GM12801 (cell line): ENCODE data around the gene FILIP1L.

ENCODE experiments used
- CTCF ChIP-seq: IDR thresholded peaks from one replicate; pipeline ENCODE4 v1.5.1; 2011; ENCODE audit warnings: control low read depth; ENCODE audit not compliant: insufficient read length; ENCODE audit errors: extremely low read depth

FILIP1L gene

GRCh38 chr3:99948467-99949089 lies 165.7 kb downstream of the FILIP1L start:
- TF ChIP-seq CTCF, result no peak

DNA sequence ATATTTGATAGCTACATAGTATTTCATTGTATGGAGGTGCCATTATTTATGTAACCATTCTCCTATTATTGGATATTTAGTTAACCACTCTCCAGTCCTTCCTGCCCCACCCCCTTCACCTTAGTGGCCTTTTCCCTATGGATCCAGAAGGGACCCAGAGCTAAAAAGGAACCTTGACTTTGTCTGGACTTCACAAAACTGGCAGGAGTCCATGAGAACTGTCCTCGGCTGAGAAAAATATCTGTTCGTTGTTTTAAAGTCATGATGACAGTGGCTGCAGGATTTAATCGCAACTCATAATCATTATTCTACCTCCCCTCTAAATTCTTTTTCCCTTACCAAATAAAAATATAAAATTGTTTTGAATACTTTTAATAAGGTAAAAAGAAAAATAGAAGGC lies 166.9 kb downstream of the FILIP1L start:
- TF ChIP-seq CTCF, result no peak

DNA sequence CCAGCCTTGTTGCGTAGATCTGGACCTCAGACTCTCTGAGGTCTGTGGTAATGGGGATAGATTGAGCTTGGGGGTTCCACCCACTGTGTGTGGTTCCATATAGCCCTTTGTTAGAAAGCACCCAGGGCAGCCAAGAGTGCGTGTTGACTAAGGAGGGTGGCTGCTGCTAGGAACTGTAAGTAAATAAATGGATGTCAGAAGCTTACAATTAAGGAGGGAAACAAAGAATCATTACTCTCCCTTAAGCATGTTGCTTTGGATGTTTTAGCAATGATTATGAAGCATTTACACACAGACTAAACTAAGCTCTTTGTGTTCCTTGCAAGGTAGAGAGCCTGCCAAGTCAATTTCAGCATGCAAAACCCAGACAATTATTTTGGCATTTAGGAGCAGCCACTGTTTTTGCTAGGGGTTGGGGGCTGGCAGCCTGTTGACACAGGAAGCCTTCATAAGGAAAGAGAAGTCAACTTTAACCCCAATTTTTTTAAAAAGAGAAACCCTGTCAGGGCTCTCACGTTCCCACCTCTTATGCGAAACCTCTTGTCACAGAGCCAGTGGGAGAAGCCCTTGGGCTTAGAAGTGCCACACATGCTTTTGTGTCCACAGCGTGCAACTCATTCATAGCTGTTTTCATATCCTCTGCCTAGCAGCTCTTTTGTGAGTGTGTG lies 168.8 kb downstream of the FILIP1L start:
- no peak for TF ChIP-seq CTCF

DNA sequence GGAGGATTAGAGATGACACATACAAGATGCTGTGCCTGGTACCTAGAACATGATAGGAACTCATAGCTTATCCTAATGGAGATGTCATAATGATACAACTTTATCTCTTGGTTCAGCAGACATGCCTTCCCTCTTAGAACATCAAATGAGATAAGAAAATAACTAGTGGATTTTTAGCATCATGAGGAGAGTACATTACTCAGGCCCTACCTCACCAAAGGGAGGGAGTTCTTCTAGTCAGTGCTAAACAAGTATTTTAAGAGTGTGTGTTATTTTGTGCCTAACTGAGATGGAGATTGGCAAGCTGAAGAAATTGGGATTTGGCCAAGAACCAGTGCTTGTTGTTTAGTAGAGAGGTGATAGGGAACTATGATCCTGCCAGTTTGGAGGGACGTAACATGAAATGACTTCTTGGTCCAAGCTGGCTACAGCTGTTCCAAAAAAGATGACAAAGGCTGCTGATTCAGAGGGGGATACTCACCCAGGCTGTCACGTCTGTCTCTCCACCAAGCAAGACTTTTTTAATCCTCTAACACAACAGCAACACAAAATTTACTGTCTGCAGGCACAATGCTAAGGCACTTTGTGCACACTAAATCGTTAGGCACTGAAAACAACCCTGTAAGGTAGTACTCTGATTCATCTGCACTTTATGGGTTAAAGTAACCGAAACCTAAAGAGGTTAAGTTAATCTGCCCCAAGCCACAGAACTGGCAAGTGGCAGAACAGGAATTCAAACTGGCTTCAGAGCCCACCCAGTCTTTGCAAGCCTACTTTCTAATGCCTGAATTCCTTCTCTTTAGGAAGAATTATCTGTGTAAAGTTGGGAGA lies 170.2 kb downstream of the FILIP1L start:
- no peak for TF ChIP-seq CTCF

DNA sequence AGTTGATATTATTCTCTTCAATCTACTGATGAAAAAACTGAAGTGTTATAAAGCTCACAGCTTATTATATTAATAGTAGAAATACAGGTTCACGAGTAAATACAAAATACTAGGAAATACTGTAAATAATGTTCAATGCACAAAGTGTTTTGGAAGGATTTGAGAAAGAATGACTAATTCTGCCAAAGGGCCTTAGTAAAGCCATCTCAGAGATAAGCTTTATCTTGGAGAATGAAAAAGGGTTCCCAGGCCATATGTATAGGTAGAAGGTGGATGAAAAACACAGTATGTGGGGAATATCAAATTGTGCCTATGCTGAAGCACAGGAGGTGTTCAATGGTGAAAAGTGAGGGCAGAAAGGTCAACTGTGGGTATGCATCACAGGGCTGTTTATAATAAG lies 173.1 kb downstream of the FILIP1L start:
- TF ChIP-seq CTCF, result no peak

- TF ChIP-seq CTCF, result no peak
These were observed 174.0 kb downstream of the FILIP1L start for GRCh38 chr3:99940350-99940749.

DNA sequence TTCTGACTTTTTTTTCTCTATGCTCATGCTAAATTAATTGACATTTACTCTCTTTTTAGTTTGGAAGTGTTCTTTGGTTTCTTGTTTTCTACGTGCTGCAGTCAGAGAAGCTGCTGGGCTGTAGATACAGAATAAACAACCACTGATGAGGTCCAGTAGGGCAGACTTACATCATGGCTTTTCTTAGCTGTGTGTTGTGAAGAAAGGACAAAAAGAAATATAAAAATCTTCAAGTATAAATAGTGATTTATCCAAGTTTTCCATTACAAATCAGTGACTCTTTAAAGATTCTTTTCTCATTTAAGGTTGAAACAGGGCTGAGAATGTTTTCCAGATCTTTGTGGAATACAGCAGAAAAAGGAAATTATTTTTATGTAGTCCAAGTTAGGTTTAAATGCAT lies 174.4 kb downstream of the FILIP1L start:
- TF ChIP-seq CTCF, result no peak
